Astrocyte (in vitro differentiated cells and primary cell): ENCODE data around the gene ACYP1.

ENCODE experiments used
- CTCF ChIP-seq: IDR thresholded peaks from 2 replicates; pipeline ENCODE4 v1.5.1; 2011; ENCODE audit warnings: low read depth, mild to moderate bottlenecking, inconsistent platforms, low read length, moderate library complexity; ENCODE audit not compliant: insufficient read depth
- EZH2 ChIP-seq: IDR thresholded peaks from 2 replicates; pipeline ENCODE4 v1.6.1; 2012; ENCODE audit warnings: mild to moderate bottlenecking, low read length, inconsistent platforms; ENCODE audit not compliant: insufficient read depth

DNA sequence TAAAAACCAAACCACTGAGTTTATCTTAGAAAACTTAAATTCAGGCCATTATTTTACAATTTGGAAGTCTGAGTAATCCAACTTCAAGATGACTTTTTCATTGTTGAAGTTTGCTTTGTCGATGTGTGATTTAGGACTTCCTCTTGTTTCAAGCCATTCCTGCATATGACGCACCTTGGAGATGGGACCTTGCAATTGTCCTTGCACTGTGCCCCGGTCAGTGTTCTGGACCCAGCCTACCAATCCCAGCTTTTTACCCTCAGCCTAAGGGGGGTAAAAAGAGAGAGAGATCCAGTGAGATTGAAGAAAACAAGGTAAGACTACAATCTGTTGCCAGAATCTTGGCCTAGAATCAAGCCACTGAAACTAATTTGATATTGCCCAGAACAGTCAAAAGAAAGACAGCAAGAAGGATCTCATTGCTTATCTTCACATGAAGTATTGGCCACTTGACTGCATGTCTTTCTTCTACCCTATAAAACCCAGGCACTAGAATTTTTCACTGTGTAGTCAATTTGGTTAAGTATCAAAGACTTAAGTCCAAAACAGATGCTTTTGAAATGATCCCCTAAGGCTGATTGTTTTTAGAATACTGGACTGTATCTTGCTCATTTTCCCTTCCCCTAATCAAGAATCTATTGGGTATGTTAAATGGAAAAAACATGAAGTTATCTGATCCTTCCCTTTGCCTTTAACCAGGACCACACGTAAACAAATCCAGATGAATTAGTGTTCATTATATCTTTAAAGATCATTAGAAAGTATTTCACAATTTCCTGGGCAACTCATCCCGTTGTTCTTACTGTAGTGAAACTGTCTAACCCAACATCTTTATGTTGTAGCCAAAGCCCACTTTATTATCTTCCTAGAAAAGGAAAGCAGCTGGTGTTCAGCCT lies 10.2 kb downstream of the ACYP1 start:
- TF ChIP-seq CTCF (no peak), EZH2 (no peak)
